ENCODE measurements around the gene CDC42BPG.

- TF ChIP-seq, protein P1, sequence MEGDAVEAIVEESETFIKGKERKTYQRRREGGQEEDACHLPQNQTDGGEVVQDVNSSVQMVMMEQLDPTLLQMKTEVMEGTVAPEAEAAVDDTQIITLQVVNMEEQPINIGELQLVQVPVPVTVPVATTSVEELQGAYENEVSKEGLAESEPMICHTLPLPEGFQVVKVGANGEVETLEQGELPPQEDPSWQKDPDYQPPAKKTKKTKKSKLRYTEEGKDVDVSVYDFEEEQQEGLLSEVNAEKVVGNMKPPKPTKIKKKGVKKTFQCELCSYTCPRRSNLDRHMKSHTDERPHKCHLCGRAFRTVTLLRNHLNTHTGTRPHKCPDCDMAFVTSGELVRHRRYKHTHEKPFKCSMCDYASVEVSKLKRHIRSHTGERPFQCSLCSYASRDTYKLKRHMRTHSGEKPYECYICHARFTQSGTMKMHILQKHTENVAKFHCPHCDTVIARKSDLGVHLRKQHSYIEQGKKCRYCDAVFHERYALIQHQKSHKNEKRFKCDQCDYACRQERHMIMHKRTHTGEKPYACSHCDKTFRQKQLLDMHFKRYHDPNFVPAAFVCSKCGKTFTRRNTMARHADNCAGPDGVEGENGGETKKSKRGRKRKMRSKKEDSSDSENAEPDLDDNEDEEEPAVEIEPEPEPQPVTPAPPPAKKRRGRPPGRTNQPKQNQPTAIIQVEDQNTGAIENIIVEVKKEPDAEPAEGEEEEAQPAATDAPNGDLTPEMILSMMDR (IDR thresholded peaks at IDR 0.05; ENCODE audit: low read length), result no peak
- TF ChIP-seq EZH2 (IDR thresholded peaks at IDR 0.05; ENCODE audit: borderline replicate concordance, low read length), result no peak
These were observed 46.9 kb upstream of the CDC42BPG start for GRCh38 chr11:64891215-64891848.
